ENCODE measurements around the gene TPM3. TPM values are rescaled to one million over a fixed set of nuclear protein-coding genes. Genes with fewer than 3 reads are reported as not detected.
"Not testable (repeated sequence)": the region's sequence is repeated elsewhere in the genome, so short reads cannot be mapped to it uniquely, and the experiment has no call there.

The TPM3 gene
- total RNA-seq, 1 donor from 2014 or later = 263 TPM

GRCh38 chr1:154141240-154141639 is 50.7 kb downstream of the TPM3 start:
- no peaks in the 10 kb centered on the region for H3K9me3 Mint-ChIP-seq
- TF ChIP-seq CTCF (conservative IDR thresholded peaks at IDR 0.05) = no peak
- H3K36me3 Mint-ChIP-seq = no peaks in the 10 kb centered on the region
- DNase-seq (ENCODE audit: extremely low spot score, unreplicated experiment) = no peak
- no peaks in the 10 kb centered on the region for H3K27me3 Mint-ChIP-seq
- H3K4me1 Mint-ChIP-seq (ENCODE audit: unreplicated experiment) = no peaks in the 10 kb centered on the region
- H3K4me3 Mint-ChIP-seq = no peak overlapping the region
- no peak overlapping the region for H3K27ac Mint-ChIP-seq

GRCh38 chr1:154137888-154138287 is 54.0 kb downstream of the TPM3 start:
- Mint-ChIP-seq H3K27me3 (no peaks in the 10 kb centered on the region), H3K4me1 (ENCODE audit: unreplicated experiment) (no peaks in the 10 kb centered on the region), H3K9me3 (no peaks in the 10 kb centered on the region), H3K36me3 (no peaks in the 10 kb centered on the region), H3K27ac (no peak overlapping the region), H3K4me3 (no peak overlapping the region)
- no peak for DNase-seq (ENCODE audit: extremely low spot score, unreplicated experiment)
- TF ChIP-seq CTCF (conservative IDR thresholded peaks at IDR 0.05) = no peak

GRCh38 chr1:154133256-154133655 is 58.6 kb downstream of the TPM3 start:
- no peaks in the 10 kb centered on the region for H3K4me1 Mint-ChIP-seq (ENCODE audit: unreplicated experiment)
- H3K27me3 Mint-ChIP-seq = no peaks in the 10 kb centered on the region
- H3K36me3 Mint-ChIP-seq = no peaks in the 10 kb centered on the region
- no peak overlapping the region for H3K27ac Mint-ChIP-seq
- TF ChIP-seq CTCF (conservative IDR thresholded peaks at IDR 0.05) = no peak
- no peaks in the 10 kb centered on the region for H3K9me3 Mint-ChIP-seq
- DNase-seq (ENCODE audit: extremely low spot score, unreplicated experiment) = no peak
- H3K4me3 Mint-ChIP-seq = no peak overlapping the region

- Mint-ChIP-seq H3K9me3 (no peaks in the 10 kb centered on the region), H3K27ac (no peak overlapping the region), H3K4me1 (ENCODE audit: unreplicated experiment) (no peaks in the 10 kb centered on the region), H3K27me3 (peaks cover 2% of the 10 kb centered on the region), H3K36me3 (no peaks in the 10 kb centered on the region), H3K4me3 (no peak overlapping the region)
- no peak for TF ChIP-seq CTCF (conservative IDR thresholded peaks at IDR 0.05)
- DNase-seq (ENCODE audit: extremely low spot score, unreplicated experiment) = no peak
Observed at GRCh38 chr1:154129391-154129970, 62.4 kb downstream of the TPM3 start.

GRCh38 chr1:154123205-154123604 is 68.7 kb downstream of the TPM3 start:
- H3K27ac Mint-ChIP-seq; H3K4me1 Mint-ChIP-seq (ENCODE audit: unreplicated experiment); H3K27me3 Mint-ChIP-seq; H3K36me3 Mint-ChIP-seq; DNase-seq (ENCODE audit: extremely low spot score, unreplicated experiment); H3K9me3 Mint-ChIP-seq; H3K4me3 Mint-ChIP-seq: not testable (repeated sequence)

- no peak for TF ChIP-seq CTCF (conservative IDR thresholded peaks at IDR 0.05)
- no peaks in the 10 kb centered on the region for H3K27me3 Mint-ChIP-seq
Observed at GRCh38 chr1:154117642-154118041, 74.3 kb downstream of the TPM3 start.

More at GRCh38 chr1:154117642-154118041, 74.3 kb downstream of the TPM3 start:
- Mint-ChIP-seq H3K9me3 (no peaks in the 10 kb centered on the region), H3K4me1 (ENCODE audit: unreplicated experiment) (no peaks in the 10 kb centered on the region), H3K36me3 (no peaks in the 10 kb centered on the region), H3K27ac (no peak overlapping the region), H3K4me3 (no peak overlapping the region)
- no peak for DNase-seq (ENCODE audit: extremely low spot score, unreplicated experiment)
